Hepatocyte (in vitro differentiated cells): Measurements from ENCODE around the gene SEPTIN10. TPM values are rescaled to one million over a fixed set of nuclear protein-coding genes. Genes with fewer than 3 reads are reported as not detected.
A peak's percentile ranks its signal among the peaks of the same experiment; 100 is the strongest.

Experiments
- DNase-seq: peaks from one replicate; pipeline ENCODE4 v3.0.0-alpha.2; 2016; ENCODE audit warnings: low spot score
- H2AFZ ChIP-seq: fragments of 200-600 bp; sonication (generic); 2 replicates; pipeline ENCODE4 v1.6.0; 2016; ENCODE audit warnings: antibody characterized with exemption, mild to moderate bottlenecking
- H3K27ac ChIP-seq: fragments of 200-600 bp; sonication (generic); 2 replicates; pipeline ENCODE4 v1.5.1; 2016; ENCODE audit warnings: mild to moderate bottlenecking
- H3K27me3 ChIP-seq: fragments of 200-600 bp; sonication (generic); 2 replicates; pipeline ENCODE4 v1.6.1; 2016
- H3K36me3 ChIP-seq: fragments of 200-600 bp; sonication (generic); replicated peaks from 2 replicates; pipeline ENCODE4 v1.5.1; 2016; ENCODE audit warnings: low read depth; ENCODE audit not compliant: insufficient read depth
- H3K4me1 ChIP-seq: fragments of 200-600 bp; sonication (generic); 2 replicates; pipeline ENCODE4 v1.5.1; 2016; ENCODE audit warnings: mild to moderate bottlenecking, moderate library complexity; ENCODE audit not compliant: insufficient read depth
- H3K4me2 ChIP-seq: fragments of 200-600 bp; sonication (generic); 2 replicates; pipeline ENCODE4 v1.6.0; 2016
- H3K4me3 ChIP-seq: fragments of 200-600 bp; sonication (generic); 2 replicates; pipeline ENCODE4 v1.5.1; 2016; ENCODE audit warnings: mild to moderate bottlenecking
- H3K79me2 ChIP-seq: fragments of 200-600 bp; sonication (generic); 2 replicates; pipeline ENCODE4 v1.6.0; 2017; ENCODE audit warnings: mild to moderate bottlenecking
- H3K9me2 ChIP-seq: fragments of 200-600 bp; sonication (generic); replicated peaks from 2 replicates; pipeline ENCODE4 v1.6.0; 2017; ENCODE audit warnings: mild to moderate bottlenecking; ENCODE audit not compliant: insufficient read depth
- H3K9me3 ChIP-seq: fragments of 200-600 bp; sonication (generic); 2 replicates; pipeline ENCODE4 v1.5.1; 2016; ENCODE audit warnings: low read depth, mild to moderate bottlenecking
- H4K20me1 ChIP-seq: fragments of 200-600 bp; sonication (generic); 2 replicates; pipeline ENCODE4 v1.6.0; 2016; ENCODE audit warnings: mild to moderate bottlenecking; ENCODE audit not compliant: insufficient read depth, poor library complexity, severe bottlenecking
- CTCF ChIP-seq: fragments of 200-600 bp; sonication (generic); IDR thresholded peaks from 2 replicates; pipeline ENCODE4 v1.5.1; 2016; ENCODE audit warnings: antibody characterized with exemption, mild to moderate bottlenecking; ENCODE audit not compliant: poor library complexity
- EZH2 ChIP-seq: fragments of 200-600 bp; sonication (generic); IDR thresholded peaks from 2 replicates; pipeline ENCODE4 v1.6.1; 2016; ENCODE audit warnings: antibody characterized with exemption, mild to moderate bottlenecking, borderline replicate concordance
- EZH2phosphoT487 ChIP-seq: fragments of 200-600 bp; sonication (generic); IDR thresholded peaks from one replicate; pipeline ENCODE4 v1.6.1; 2018; ENCODE audit warnings: antibody characterized with exemption, mild to moderate bottlenecking, low read depth, moderate library complexity; ENCODE audit not compliant: unreplicated experiment, severe bottlenecking
- WGBS: methylation state at CpG from one replicate; pipeline ENCODE4 v1.1.6; 2016; ENCODE audit warnings: low lambda C conversion rate; ENCODE audit errors: missing lambda C conversion rate; 5-methylcytosine and 5-hydroxymethylcytosine counted together
- polyA plus RNA-seq: library from polyadenylated mRNA; unstranded; fragments of >200 nt; fragmentation: Nextera tagmentation; extraction: Ambion mirVana; gene quantifications from 2 replicates; pipeline ENCODE4 v1.2.1, GENCODE V29; 2016
- total RNA-seq: library from RNA; depleted of rRNA; stranded (reverse); fragments of >200 nt; gene quantifications from 2 replicates; pipeline ENCODE4 v1.2.3, GENCODE V29; 2014

Gene SEPTIN10
- total and polyA plus RNA-seq, 2 experiments from 2014 or later: 38.7 to 58.7 TPM

- no peaks in the 10 kb centered on the region for H3K9me2 ChIP-seq
- no peak for DNase-seq
- H4K20me1 ChIP-seq: no peaks in the 10 kb centered on the region
- no peaks in the 10 kb centered on the region for H3K9me3 ChIP-seq
- H3K36me3 ChIP-seq: no peaks in the 10 kb centered on the region
- peaks cover 14% of the 10 kb centered on the region for H3K4me1 ChIP-seq
- 95% methylated on average over 21 of the region's 21 CpGs for WGBS
- H3K79me2 ChIP-seq: no peaks in the 10 kb centered on the region
- no peak overlapping the region for H3K27ac ChIP-seq
- TF ChIP-seq CTCF (no peak), EZH2 (no peak), EZH2phosphoT487 (no peak)
- no peaks in the 10 kb centered on the region for H3K27me3 ChIP-seq
- H3K4me2 ChIP-seq: no peak overlapping the region
- H3K4me3 ChIP-seq: no peak overlapping the region
- H2AFZ ChIP-seq: no peak overlapping the region
These were observed 112.3 kb downstream of the SEPTIN10 start for GRCh38 chr2:109501461-109501860.

GRCh38 chr2:109500910-109501309, 112.9 kb downstream of the SEPTIN10 start:
- Histone ChIP-seq H3K79me2 (no peaks in the 10 kb centered on the region), H3K27ac (no peak overlapping the region), H2AFZ (no peak overlapping the region), H4K20me1 (no peaks in the 10 kb centered on the region), H3K4me2 (no peak overlapping the region), H3K4me1 (peaks cover 14% of the 10 kb centered on the region), H3K36me3 (no peaks in the 10 kb centered on the region), H3K9me3 (no peaks in the 10 kb centered on the region), H3K9me2 (no peaks in the 10 kb centered on the region), H3K4me3 (no peak overlapping the region), H3K27me3 (no peaks in the 10 kb centered on the region)
- WGBS: 88% methylated on average over 8 of the region's 8 CpGs
- DNase-seq: no peak
- TF ChIP-seq CTCF: no peak
- TF ChIP-seq EZH2: no peak
- TF ChIP-seq EZH2phosphoT487: no peak

DNA sequence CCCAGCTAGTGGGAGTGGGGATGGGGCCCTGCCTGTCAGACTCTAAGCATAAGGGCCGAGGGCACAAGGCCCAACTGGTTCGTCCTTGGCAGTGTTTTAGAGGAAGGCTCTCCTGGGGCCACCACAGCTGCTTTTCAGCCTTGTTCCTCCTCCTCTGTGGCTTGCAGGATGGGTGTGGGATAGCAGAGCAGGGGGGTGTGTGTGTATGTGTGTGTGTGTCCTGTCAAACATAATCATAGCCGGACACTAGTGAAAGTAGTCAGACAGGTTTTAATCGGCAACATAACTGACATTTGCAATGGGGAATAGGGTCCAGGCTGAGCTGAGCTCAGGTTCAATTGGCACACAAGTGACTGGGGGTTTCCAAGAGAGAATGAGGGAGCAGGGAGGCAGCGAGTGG, 114.2 kb downstream of the SEPTIN10 start:
- Histone ChIP-seq H2AFZ (no peak overlapping the region), H4K20me1 (no peaks in the 10 kb centered on the region), H3K27ac (no peak overlapping the region), H3K9me3 (no peaks in the 10 kb centered on the region), H3K4me2 (no peak overlapping the region), H3K4me3 (no peak overlapping the region), H3K4me1 (peaks cover 14% of the 10 kb centered on the region), H3K79me2 (no peaks in the 10 kb centered on the region), H3K36me3 (no peaks in the 10 kb centered on the region), H3K27me3 (no peaks in the 10 kb centered on the region), H3K9me2 (no peaks in the 10 kb centered on the region)
- peak; percentile 49 for DNase-seq
- WGBS: 51% methylated on average over 5 of the region's 5 CpGs
- TF ChIP-seq EZH2: no peak
- no peak for TF ChIP-seq CTCF
- TF ChIP-seq EZH2phosphoT487: no peak

GRCh38 chr2:109498906-109499305, 114.9 kb downstream of the SEPTIN10 start:
- Histone ChIP-seq H3K9me2 (no peaks in the 10 kb centered on the region), H3K4me2 (no peak overlapping the region), H3K79me2 (no peaks in the 10 kb centered on the region), H3K36me3 (no peaks in the 10 kb centered on the region), H4K20me1 (no peaks in the 10 kb centered on the region), H3K4me3 (no peak overlapping the region), H3K4me1 (peaks cover 14% of the 10 kb centered on the region), H3K27me3 (no peaks in the 10 kb centered on the region), H2AFZ (no peak overlapping the region), H3K27ac (no peak overlapping the region), H3K9me3 (no peaks in the 10 kb centered on the region)
- no peak for TF ChIP-seq EZH2phosphoT487
- TF ChIP-seq EZH2: no peak
- TF ChIP-seq CTCF: no peak
- DNase-seq: no peak
- WGBS: 90% methylated on average over 14 of the region's 15 CpGs
